ENCODE results near the gene METTL13.

GRCh38 chr1:171751221-171751620 lies 30.2 kb upstream of the METTL13 start:
- TF ChIP-seq CTCF (conservative IDR thresholded peaks at IDR 0.05; ENCODE audit: low read depth, low read length) (no peak), EZH2 (IDR thresholded peaks at IDR 0.05; ENCODE audit: borderline replicate concordance, low read depth, low read length, poor library complexity, severe bottlenecking) (no peak)

Measured in A673 (cell line).